GM23338 (cell line): Measurements from ENCODE around the gene ZNF775.

ENCODE experiments used
- CTCF ChIP-seq, 2 experiments: fragments of 200-600 bp in 1 of 2; sonication (generic) in 1 of 2; conservative IDR thresholded peaks; 2 replicates each; pipeline versions ENCODE4 v1.5.1 to v1.6.1; 2016 to 2017; ENCODE audit warnings: antibody characterized with exemption in 2 of 2, low read depth in 2 of 2, mild to moderate bottlenecking in 2 of 2, moderate library complexity in 1 of 2
- EZH2 ChIP-seq: fragments of 200-600 bp; sonication (generic); IDR thresholded peaks from one replicate; pipeline ENCODE4 v1.8.0; 2017; ENCODE audit warnings: antibody characterized with exemption, mild to moderate bottlenecking, low read depth; ENCODE audit not compliant: unreplicated experiment
- JUNB ChIP-seq: IDR thresholded peaks from one replicate; pipeline ENCODE4 v1.6.1; 2016; ENCODE audit warnings: antibody characterized with exemption; ENCODE audit not compliant: unreplicated experiment
- TF ChIP-seq, protein P1 (sequence below): IDR thresholded peaks from 2 replicates; pipeline ENCODE4 v1.6.1; 2016; ENCODE audit warnings: antibody characterized with exemption

DNA sequence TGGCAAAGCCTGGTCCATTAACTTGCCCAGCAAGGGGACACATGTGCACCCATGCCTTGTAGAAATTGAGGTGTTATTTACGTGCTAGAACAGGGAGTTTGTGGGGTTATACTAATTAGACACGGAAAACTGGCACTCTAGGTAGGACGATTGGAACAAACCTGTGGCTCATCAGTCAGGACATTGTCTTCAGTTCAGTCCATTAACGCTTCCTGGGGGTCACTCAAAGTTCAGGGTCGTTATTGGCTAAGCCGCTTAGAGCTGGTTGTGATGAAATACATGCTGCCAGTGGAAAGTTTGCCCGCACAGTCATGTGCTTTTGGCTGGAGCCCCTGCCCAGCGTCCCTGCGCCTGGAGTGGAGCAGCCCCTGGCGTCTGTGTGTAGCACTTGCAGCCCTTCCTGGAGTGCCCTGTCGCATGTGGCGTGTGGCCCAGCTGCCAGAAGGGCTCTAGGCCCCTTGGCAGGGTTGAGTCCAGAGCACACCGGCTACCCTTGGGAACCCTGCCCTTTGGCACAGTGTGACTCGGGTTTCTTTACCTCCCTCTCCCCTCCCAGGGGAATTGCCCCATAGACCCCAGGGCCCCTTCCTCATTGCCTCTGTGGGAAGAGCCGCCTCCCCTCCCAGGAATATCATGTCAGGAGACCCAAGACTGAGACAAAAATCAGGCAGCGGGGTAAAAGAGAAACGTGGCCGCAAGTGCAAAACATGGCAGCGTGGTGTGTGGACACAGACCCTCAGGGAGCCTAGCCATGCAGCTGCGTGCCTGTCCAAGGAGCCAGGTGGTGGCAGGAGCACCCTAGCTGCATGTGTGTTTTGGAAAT is 9.8 kb downstream of the ZNF775 start:
- TF ChIP-seq CTCF (conservative IDR thresholded peaks at IDR 0.05; ENCODE audit: low read depth in 2 of 2) (peak; percentile 38 to 68), JUNB (no peak), EZH2 (no peak)
- TF ChIP-seq, protein P1, sequence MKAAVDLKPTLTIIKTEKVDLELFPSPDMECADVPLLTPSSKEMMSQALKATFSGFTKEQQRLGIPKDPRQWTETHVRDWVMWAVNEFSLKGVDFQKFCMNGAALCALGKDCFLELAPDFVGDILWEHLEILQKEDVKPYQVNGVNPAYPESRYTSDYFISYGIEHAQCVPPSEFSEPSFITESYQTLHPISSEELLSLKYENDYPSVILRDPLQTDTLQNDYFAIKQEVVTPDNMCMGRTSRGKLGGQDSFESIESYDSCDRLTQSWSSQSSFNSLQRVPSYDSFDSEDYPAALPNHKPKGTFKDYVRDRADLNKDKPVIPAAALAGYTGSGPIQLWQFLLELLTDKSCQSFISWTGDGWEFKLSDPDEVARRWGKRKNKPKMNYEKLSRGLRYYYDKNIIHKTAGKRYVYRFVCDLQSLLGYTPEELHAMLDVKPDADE, result no peak
